Measurements from ENCODE around the gene UPF2. TPM values are rescaled to one million over a fixed set of nuclear protein-coding genes. Genes with fewer than 3 reads are reported as not detected.

Gene UPF2
- total RNA-seq, 6 experiments from 2014 or later: 18.3 to 24.1 (median 22.0) TPM

DNA sequence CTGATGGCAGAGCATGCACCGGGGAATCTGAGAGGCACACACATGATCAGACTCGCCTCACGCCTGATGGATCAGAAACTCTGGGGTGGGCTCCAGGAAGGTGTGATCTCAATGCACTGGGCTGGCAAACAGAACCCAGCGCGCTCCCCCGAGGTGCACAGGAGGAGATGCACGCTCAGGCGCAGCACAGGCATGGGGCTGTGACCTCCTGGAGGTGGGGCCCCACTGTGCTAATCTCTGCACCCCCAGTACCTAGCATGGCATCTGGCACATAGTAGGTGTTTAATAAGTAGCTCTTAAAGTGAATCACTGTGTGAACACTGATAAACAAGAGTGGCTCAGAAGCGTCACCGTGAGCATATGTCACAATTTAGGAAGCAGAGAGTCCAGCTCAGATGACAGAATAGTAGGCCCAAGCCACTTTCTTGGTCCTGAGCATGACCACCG, 161.6 kb downstream of the UPF2 start:
- no peaks in the 10 kb centered on the region for H3K36me3 Mint-ChIP-seq (ENCODE audit: low read depth)
- TF ChIP-seq, protein P1, sequence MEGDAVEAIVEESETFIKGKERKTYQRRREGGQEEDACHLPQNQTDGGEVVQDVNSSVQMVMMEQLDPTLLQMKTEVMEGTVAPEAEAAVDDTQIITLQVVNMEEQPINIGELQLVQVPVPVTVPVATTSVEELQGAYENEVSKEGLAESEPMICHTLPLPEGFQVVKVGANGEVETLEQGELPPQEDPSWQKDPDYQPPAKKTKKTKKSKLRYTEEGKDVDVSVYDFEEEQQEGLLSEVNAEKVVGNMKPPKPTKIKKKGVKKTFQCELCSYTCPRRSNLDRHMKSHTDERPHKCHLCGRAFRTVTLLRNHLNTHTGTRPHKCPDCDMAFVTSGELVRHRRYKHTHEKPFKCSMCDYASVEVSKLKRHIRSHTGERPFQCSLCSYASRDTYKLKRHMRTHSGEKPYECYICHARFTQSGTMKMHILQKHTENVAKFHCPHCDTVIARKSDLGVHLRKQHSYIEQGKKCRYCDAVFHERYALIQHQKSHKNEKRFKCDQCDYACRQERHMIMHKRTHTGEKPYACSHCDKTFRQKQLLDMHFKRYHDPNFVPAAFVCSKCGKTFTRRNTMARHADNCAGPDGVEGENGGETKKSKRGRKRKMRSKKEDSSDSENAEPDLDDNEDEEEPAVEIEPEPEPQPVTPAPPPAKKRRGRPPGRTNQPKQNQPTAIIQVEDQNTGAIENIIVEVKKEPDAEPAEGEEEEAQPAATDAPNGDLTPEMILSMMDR (IDR thresholded peaks at IDR 0.05): no peak

DNA sequence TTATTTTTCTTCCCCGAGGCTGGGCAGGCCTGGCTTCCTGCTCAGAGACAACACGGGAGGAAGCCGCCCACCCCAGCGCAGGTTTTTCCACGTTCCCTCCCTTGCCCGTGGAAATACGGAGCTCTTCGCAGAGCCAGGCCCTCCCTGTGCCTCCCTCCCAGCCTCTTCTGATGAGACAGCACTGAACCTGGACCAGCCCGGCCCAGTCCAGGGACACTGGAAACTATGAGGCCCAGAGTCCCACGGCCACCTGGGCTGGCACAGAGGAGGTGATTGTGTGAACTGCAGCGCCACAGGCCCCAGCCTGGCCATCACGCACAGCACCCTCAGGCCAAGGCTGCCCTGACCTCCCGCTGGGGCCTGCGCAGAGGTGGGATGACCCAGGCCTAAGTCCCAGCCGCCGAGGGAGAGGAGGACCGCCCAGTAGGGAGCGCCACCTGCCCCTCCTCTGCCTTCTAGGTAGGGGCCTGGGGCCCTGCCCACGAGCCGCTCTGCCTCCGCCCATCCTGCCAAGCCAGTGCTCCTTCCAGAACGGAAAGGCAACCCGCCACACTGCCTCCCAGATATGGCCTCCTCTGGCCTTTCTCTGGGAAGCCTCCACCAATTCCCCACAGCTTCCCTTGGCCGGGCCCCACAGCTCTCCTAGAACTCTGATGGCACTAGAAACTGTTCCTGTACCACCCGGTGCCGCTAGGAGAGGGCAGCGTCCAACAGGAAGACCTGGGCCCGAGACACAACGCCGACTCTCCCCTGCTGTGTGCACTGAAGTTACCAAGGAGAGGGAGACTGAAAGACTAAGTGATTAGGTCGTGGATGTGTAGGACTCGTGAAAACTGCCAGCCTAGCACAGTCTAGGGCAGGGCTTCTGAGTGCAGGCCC, 162.2 kb downstream of the UPF2 start:
- H3K27me3 Mint-ChIP-seq (ENCODE audit: insufficient read depth): no peaks in the 10 kb centered on the region
- no peaks in the 10 kb centered on the region for H3K36me3 Mint-ChIP-seq (ENCODE audit: low read depth)
- no peak overlapping the region for H3K27ac Mint-ChIP-seq
- TF ChIP-seq, protein P1 (IDR thresholded peaks at IDR 0.05): no peak
- no peaks in the 10 kb centered on the region for H3K9me3 Mint-ChIP-seq
- no peak for DNase-seq
- H3K4me3 Mint-ChIP-seq: no peak overlapping the region
- peaks cover 30% of the 10 kb centered on the region for H3K4me1 Mint-ChIP-seq (ENCODE audit: low read depth)

More for the DNA sequence above, 161.6 kb downstream of the UPF2 start:
- H3K4me3 Mint-ChIP-seq: no peak overlapping the region
- H3K4me1 Mint-ChIP-seq (ENCODE audit: low read depth): peaks cover 24% of the 10 kb centered on the region
- no peak overlapping the region for H3K27ac Mint-ChIP-seq
- DNase-seq: no peak
- no peaks in the 10 kb centered on the region for H3K9me3 Mint-ChIP-seq
- H3K27me3 Mint-ChIP-seq (ENCODE audit: insufficient read depth): no peaks in the 10 kb centered on the region

DNA sequence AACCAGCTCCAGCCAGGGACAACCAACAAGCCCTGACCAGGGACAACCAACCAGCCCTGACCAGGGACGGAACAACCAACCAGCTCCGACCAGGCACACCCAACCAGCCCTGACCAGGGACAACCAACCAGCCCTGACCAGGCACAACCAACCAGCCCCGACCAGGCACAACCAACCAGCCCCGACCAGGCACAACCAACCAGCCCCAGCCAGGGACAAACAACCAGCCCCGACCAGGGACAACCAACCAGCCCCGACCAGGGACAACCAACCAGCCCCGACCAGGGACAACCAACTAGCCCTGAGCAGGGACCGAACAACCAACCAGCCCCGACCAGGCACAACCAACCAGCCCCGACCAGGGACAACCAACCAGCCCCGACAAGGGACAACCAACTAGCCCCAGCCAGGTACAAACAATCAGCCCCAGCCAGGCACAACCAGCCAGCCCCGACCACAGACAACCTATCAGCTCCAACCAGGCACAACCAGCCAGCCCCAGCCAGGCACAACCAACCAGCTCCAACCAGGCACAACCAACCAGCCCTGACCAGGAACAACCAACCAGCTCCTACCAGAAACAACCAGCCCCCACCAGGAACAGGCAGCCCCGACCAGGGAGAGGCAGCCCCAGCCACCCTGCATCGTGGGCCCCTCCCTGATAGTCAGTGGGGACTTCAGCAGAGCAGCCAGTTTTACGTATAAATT, 163.1 kb downstream of the UPF2 start:
- TF ChIP-seq, protein P1 (IDR thresholded peaks at IDR 0.05): no peak
- no peak overlapping the region for H3K27ac Mint-ChIP-seq
- DNase-seq: no peak
- no peak overlapping the region for H3K4me3 Mint-ChIP-seq
- no peaks in the 10 kb centered on the region for H3K36me3 Mint-ChIP-seq (ENCODE audit: low read depth)
- H3K27me3 Mint-ChIP-seq (ENCODE audit: insufficient read depth): no peaks in the 10 kb centered on the region
- no peaks in the 10 kb centered on the region for H3K9me3 Mint-ChIP-seq
- peaks cover 38% of the 10 kb centered on the region for H3K4me1 Mint-ChIP-seq (ENCODE audit: low read depth)

DNA sequence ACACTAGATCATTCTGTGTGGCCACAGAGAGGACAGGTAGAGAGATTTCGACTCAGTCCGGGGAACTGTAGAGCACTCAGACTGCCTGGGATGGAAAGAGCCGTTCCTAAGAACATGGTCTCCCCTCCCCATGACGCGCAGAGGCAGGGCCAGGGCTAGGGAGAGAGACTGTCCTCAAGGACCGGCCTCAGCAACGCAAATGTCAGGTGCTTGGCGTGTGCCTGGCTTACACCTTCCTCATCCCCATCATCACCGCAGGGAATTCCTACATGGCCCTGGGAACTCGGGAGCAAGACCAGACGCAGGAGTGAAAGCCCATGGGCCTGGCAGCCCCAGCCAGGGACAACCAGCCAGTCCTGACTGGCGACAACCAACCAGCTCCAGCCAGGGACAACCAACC, 163.8 kb downstream of the UPF2 start:
- no peaks in the 10 kb centered on the region for H3K27me3 Mint-ChIP-seq (ENCODE audit: insufficient read depth)
- H3K27ac Mint-ChIP-seq: no peak overlapping the region
- TF ChIP-seq, protein P1 (IDR thresholded peaks at IDR 0.05): no peak
- no peaks in the 10 kb centered on the region for H3K9me3 Mint-ChIP-seq
- no peak overlapping the region for H3K4me3 Mint-ChIP-seq
- peaks cover 38% of the 10 kb centered on the region for H3K4me1 Mint-ChIP-seq (ENCODE audit: low read depth)
- H3K36me3 Mint-ChIP-seq (ENCODE audit: low read depth): no peaks in the 10 kb centered on the region
- no peak for DNase-seq

DNA sequence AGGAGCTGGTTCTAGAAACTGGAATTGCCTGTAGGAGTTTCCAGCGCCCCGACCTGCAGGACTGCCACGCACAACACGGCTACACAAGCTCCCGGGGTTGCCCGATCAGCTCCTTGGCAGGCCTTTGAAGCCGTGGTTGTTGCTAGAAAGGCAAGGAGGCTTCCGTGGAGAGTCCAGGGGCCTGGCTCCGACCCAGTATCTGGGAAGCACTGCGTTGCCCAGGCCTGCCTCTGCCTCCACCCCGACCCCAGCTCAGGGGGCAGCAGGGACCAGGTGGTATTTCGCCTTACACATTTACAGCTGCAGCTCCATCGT, 165.1 kb downstream of the UPF2 start:
- TF ChIP-seq, protein P1 (IDR thresholded peaks at IDR 0.05): no peak
- no peak for DNase-seq
- no peaks in the 10 kb centered on the region; the same call in 1 of the 2 replicates for H3K27me3 Mint-ChIP-seq (ENCODE audit: insufficient read depth)
- no peaks in the 10 kb centered on the region for H3K9me3 Mint-ChIP-seq
- H3K4me1 Mint-ChIP-seq (ENCODE audit: low read depth): peaks cover 34% of the 10 kb centered on the region
- no peaks in the 10 kb centered on the region for H3K36me3 Mint-ChIP-seq (ENCODE audit: low read depth)
- no peak overlapping the region for H3K27ac Mint-ChIP-seq
- no peak overlapping the region for H3K4me3 Mint-ChIP-seq
